GM18502 (cell line): ENCODE results near the gene PACSIN1.

Experiments used
- ATAC-seq: cut with Tn5 transposase; IDR thresholded peaks from one replicate; pipeline ENCODE4 v1.9.1; 2021; ENCODE audit warnings: mild to moderate bottlenecking; ENCODE audit not compliant: unreplicated experiment, poor library complexity

Gene PACSIN1

DNA sequence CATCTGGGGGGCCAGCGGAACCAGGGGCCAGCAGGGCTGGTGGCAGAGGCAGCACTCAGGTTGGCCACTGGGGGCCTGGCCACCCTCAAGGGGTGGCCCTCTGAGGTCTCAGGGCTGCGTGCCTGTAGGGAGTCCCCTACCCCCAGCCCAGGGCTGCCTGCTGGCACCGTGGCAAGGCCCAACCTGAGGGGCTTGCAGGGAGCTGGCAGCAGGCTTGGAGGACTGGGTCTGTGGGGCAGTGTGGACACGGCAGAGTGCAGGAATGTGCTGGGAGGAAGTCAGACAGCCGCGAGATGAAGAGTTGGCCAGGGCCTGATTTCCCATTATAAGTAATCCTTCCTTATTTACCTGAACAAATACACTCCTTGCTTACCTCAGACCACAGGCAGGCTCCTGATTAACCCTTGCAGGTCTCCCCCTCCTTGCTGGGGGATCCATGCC is 90.2 kb downstream of the PACSIN1 start, which contains the start of gene SPDEF:
Gene SPDEF (minus strand): TSS at position 299 of the 441 bp plus-strand sequence. CDS start 11,874 bp downstream, outside the sequence.
- no peak for ATAC-seq

DNA sequence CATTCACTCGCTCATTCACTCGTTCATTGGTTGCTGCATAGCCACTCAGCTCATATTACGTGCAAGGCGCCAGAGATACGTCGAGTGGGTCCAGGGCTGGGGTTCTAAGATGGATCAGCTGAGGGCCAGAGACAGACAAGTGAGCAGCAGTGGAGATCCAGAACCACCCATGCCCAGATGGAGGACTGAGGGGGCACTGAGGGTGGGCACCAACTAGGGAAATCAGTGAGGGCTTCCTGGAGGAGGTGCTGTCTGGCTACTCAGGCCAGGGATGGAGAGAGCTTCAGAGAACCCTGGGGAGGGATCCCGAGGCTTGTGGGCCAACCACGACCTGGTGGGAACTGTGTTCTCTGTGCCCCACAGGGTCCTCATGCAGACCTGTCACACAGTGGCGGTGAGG is 90.6 kb downstream of the PACSIN1 start:
- ATAC-seq, result no peak

DNA sequence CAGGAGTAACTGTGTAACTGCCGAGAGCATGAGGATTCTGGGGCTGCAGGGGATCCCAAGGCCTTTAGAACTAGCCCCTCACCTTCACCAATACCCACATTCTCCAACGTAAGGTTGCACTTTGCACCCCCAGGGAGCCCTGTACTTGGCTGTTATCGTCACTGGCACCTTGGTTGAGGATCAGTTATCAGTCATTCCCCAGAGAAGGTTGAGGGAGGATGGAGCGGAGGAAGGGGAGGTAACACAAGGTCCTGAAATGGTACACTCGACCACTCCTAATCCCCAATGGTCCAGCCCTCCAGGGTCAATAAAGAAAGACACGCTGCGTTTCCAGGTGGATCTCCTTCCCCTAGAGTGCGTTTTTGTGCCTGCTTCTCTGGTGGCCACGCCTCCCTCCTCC is 91.4 kb downstream of the PACSIN1 start:
- ATAC-seq, result no peak

DNA sequence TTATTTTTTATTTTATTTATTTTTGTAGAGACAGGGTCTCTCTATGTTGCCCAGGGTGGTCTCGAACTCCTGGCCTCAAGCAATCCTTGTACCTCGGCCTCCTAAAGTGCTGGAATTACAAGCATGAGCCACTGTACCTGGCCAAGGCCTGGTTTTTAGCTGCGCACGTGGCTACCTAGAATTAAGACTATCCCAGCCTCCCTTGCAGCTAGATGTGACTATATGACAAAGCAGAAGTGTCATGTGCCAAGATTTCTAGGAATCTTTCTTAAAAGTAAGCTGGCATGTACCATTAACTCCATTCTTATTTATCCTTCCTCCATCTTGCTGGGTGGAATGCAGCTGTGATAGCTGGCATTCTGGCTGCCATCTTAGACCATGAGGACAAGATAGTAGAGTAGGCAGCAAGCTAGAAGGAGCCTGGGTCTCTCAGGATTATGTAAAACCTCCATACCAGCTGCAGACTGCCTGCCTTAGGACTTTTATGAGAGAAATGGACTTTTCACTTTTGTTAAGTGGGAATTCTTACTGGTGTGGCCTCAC is 92.4 kb downstream of the PACSIN1 start:
- no peak for ATAC-seq

DNA sequence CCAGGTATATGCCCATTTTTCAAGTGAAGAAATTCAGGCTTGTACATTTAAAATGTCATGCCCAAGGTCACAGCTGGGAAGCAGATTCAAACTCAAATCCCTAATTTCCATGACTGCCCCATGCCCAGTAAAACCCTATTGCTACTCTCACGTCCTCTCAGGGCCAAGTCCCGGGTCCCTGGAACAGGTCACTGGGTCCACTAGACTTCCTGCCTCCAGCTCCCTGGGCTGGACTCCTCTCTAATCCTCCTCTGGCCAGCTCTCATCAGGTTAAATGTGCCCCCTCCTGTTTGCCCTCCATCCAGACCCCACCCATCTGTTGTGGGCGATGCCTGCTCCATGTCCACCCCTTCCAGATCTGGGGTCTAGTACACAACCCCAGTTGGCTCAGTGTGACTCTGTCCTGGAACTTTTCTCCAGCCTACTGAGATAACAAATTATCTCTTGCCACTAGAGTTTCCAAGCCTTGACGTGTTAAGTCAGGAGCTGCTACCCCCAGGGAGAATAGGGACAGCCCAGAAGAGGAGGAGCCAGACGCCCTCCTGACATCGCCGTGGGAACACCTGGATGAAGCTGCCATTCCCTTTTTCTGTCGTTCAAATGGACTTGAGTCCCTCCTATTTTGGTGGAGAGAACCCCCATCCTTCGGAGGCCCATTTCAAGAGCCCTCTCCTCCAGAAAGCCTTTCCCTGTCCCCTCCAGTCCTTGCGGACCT is 93.9 kb downstream of the PACSIN1 start:
- ATAC-seq, result no peak

DNA sequence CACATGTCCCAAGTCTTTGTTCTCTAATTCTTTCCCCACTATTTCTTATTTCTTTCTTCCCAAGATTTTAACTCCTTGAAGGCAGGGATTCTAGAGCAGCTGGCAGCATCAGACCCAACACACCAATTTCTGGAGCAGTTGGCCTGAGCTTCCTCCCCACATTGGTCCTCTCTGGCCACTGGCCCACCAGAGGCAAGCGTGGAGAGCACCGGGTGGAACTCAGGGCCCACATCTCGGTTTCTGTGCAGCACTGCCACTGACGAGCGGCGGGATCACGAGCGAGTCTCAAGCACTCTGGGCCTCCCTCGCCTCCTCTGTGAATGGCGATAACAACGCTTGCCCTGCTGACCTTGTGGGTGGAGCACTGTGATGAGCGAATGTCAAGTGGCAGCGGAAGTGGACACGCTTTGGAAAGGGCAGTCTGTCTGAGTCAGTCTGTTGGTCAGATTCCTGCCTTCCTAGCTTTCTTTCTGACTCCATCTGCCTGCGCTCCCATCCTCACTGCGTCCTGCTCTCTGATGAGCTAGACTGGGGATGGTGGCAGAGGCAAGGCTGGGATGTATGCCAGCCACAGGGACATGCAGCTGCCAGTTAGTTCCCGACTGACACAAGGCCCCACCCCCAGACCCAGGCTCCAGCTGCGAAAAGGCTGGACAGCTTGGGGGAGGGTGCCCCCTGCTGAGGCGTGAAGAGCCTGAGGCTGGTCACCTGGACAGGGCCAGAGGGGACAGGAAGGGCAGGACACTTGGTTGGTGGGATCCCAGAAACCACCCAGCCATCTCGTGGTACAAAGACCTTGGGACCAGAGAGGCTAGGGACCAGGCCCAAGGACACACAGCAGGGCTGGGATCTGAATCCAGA is 94.7 kb downstream of the PACSIN1 start:
- ATAC-seq, result no peak

DNA sequence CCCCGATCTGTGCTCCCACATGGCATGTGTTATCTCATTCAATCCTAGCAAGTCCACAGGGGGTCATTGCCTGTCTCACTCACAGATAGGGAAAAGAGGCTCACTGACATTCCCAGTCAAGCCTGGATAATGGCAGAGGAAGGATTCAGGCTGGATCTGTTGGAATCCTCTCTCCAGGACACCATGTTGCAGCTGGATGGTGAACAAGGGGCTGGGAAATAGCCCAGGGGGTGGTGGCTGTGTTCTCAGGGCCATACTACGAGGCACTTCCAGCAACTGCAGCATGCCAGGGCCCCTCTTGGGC is 95.3 kb downstream of the PACSIN1 start:
- ATAC-seq, result no peak

DNA sequence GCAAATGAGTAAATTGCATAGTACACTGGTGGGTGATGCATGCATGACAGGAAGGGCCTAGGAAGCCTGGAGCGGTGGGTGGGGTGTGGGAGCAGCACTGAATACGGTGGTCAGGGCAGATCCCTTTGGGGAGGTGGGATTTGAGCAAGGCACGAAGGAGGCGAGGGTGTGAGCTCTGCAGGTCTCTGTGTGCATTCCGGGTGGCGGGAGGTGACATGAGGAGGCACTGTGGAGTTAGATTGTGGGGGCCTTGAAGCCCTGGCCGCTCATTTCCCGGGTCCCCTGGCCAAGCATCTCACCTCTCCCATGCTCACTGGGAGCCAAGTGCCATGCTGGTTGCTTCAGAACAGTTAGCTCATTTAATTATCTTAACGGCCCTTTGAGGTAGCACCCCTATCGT is 96.5 kb downstream of the PACSIN1 start:
- no peak for ATAC-seq

DNA sequence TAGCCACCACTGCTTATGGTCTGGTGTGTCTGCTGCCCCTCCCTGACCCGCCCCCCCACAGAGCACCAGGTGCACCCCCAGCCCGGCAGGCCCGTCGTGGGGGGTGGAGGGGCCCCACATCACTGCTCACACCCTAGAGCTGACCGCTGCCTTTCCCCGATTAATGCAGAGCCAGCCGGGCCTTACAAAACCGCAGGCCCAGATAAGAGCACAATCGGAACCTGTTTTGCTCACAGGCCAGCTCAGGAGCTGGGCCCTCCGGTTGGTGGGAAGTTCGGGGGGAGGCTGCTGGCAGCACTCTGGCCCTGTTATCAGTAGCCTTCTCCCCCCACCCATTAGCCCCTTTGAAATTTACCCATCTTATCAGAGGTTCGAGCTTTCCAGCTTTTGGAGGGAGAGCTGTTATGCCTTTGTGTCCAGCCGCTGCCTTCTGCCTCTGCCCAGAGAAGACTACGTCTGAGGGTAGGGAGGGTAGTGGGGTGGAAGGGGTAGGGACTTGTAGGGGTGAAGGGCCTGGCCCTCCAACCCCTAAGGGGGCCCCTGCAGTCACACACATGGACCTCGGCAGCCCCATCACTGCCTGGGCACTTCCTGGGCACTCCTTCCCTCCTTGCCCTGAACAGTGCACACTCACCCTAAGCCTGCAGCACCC is 97.1 kb downstream of the PACSIN1 start:
- no peak for ATAC-seq

DNA sequence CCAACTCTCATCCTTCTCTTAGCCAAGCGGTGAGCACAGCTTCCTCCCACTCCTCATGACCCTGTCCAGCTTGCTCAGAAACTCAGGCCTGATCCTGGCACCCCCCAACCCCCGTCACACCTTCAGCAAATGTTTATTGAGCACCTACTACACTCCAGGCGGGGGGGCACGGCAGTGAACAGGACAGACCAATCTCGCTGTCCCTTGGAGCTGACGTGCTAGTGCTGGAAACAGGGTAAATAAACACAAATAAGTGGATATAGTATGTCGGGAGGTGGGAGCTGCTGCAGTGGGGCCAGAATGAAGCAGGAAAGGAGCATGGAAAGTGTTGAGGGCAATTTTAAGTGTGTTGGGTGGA is 97.6 kb downstream of the PACSIN1 start:
- ATAC-seq, result no peak

DNA sequence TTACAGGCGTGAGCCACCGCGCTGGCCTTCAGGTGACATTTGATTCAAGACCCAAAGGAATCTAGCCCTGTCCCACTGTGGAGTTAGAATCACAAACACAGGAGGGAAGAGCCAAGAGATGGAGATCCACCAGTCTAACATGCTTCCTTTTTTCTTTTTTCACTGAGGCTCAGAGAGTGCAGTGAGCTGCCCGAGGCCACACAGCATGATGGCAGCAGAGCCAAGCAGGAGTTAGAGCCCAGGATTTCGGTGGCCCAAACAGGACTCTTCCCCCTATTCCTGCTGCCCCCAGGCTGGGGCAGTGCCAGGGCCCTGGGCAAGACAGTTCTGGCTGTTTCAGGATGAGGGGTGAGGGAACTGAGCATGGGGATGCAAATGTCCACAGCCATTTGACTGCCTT is 98.3 kb downstream of the PACSIN1 start:
- no peak for ATAC-seq

DNA sequence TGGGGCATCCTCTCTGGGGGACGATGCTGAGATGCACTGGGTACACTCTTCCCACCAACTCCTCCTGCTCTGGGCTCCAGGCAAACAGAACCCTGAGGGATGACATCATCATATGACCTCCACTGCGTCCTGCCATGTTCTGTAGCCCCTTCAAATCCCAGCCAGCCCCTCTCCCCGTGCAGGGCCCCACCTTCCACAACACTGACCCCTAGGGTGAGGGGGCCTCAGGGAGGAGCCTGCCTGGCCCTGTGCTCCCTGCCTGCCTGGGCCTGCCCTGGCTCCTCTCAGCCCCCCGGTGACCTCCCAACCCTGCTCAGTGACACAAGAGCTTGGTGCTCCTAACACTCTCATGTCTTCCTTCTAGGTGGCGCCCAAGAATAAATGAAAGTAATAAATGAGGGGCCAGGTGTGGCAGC is 99.9 kb downstream of the PACSIN1 start:
- ATAC-seq, result no peak

DNA sequence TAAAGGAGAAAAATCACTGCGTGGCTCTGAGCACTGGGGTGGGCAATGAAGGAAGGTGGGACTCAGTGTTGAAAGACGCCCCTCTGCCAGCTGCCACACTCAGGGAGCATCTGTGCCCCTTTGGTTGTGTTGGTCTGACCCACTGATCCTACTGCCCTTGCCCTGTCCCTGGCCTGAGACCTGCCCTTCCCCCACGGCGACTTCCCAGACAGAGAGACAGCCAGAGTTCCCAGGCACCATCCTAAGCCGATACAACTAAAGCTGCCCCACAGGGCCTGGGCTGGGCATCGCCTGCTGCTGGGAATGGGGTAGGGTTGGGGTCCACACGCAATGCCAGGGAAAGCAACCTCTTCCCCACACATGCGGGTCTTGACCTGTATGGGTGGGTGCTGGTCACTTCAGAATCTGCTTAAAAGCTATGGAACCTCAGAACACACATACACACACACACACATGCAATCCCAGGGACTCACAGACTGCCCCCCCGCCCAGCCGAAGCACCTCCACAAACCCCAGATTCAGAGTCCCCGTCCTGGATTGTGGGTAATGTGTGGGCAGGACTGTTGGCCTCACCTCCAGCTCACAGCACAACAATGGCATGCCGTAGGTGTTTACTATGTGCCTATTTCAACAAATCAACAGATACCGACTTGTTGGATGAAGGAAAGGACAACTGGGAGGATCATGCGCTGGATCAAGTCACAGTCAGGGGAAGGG is 101.1 kb downstream of the PACSIN1 start:
- no peak for ATAC-seq

DNA sequence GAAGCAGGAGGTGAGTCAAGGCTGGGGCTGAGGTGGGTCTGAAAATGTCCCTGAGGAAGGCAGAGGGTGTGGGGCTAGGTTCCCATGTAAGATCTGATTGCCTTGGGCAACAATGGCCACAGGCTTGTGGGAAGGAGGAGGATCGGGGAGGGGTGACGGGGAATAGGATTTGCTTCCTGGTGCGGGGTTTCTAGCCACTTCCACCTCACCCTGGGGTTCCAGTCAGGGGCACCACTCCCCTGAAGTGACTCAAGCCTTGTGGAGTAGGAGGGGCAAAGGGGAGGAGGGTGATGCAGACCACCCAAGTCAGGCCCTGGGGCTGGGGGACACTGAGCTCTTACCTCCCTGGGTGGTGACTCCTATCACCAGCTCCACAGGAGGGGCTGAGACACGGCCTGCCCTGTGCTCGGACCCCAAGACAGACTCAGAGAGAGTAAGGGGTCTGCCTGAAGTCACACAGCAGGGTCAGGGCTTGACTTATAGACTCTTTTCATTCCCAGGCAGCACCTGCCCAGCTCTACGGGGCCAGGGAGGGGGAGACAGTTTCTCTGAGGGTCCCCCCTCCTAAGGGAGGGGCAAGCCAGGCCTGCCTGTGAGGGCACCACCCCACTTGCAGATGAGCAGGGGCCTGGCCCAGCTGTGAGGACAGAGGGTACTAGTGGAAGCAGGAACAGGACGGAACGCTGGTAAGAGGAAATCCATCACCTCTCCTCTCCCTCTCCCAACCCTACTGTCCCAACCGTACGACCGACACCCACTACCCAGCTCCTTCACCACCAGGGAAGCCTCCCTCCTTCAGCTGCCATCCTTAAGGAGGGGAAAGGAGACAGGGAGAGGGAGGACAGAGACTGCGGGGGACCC is 102.7 kb downstream of the PACSIN1 start:
- ATAC-seq, result no peak

DNA sequence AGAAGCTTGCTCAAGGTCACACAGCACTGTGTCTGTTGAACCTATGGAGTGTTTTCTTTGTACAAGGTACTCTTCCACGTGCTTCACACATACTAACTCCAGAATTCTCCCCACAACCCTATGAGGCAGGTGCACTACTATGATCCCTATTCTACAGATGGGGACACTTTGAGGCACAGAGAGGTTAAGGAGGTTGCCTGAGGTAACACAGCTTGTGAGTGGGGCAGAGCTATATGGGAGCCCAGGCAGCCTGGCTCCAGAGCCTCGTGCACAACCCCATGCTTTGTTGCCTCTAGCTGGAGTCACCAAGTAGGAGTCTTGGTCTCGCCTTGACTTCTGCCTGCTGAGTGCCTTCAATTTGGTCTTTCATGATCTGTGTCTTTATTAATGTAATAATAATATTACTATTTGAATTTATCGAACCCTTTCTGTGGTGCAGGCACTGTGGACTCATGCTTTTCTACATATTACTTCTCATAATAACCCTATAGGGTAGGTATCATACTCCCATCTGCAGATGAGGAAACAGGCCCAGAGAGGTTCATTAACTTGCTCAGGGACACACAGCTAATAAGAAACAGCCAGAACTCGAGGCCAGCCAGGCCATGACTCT is 103.6 kb downstream of the PACSIN1 start:
- ATAC-seq, result no peak

DNA sequence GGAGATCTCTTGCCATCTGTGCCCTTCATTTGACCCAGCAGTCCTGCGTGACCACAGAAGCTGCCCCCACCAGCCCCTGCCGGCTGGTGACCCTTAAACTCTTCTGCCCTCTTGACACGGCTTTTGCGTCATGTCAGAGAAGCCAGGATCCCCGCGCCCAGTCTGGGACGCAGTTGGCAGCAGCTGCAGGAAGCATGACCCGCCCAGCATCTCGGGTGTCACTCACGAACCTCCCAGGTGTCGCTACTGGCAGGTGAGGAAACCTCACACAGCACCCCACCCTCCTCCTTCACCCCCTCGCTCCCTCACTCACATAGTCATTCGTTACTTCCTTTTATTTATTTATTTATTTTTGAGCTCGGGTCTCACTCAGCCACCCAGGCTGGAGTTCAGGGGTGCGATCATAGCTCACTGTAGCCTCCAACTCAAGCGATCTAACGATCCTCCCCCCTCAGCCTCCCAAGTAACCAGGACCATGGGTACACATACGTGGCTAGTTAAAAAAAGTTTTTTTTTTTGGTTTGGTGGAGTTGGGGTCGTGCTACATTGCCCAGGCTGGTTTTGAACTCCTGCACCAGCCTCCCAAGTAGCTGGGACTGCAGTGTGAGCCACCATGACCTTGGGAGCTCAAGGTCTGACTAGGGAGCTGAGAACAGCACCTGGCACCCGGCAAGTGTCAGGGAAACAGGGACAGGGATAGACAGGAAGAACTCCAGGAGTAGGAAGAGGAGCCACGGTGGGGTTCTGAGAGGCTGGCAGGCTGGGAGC is 104.4 kb downstream of the PACSIN1 start:
- ATAC-seq, result no peak

DNA sequence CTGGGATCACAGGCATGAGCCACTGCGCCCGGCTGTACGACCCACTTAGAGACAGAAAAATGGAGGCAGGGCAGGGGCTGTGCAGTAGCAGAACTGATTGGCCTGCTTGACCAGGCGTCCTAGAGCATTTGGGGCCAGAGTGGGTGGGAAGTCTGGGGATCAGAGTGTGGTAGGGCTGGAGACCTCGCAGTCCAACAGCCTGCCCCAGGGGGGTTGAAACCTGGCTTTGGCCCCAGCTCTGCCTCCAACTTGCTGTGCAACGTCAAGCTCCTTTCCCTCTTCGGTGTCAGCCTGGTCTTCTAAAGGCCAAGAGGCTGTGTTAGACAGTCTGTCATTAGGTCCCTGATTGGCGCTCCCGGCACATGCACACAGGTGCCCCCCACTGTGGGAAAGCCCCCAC is 105.5 kb downstream of the PACSIN1 start:
- no peak for ATAC-seq

DNA sequence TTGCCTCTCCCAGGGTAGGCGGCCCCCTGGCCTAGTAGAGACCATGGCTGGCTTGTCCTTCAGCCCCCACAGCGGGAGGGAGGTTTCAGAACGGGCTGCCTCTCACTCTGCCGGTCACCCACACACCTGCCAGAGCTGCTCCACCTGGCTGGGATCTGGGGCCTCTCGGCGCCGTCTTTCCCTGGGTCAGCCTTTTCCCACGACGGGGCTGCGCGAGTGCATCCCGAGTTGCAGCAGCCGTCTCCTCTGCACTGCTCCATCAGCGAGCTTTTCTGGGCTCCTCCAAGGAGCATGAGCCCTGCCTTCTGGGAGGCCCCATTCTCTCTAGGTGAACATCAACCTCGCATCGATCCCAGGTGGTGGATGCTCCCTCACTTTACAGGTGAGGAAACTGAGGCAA is 106.1 kb downstream of the PACSIN1 start:
- ATAC-seq, result no peak
